GM21529 (cell line): Measurements from ENCODE around the gene ATG2A.
A peak's percentile ranks its signal among the peaks of the same experiment; 100 is the strongest.
"Not testable (repeated sequence)": the region's sequence is repeated elsewhere in the genome, so short reads cannot be mapped to it uniquely, and the experiment has no call there.

Source experiments
- ATAC-seq: cut with Tn5 transposase; IDR thresholded peaks from one replicate; pipeline ENCODE4 v1.9.1; 2021; ENCODE audit not compliant: unreplicated experiment

Gene ATG2A

GRCh38 chr11:64857485-64857884 lies 59.5 kb downstream of the ATG2A start:
- ATAC-seq = no peak

DNA sequence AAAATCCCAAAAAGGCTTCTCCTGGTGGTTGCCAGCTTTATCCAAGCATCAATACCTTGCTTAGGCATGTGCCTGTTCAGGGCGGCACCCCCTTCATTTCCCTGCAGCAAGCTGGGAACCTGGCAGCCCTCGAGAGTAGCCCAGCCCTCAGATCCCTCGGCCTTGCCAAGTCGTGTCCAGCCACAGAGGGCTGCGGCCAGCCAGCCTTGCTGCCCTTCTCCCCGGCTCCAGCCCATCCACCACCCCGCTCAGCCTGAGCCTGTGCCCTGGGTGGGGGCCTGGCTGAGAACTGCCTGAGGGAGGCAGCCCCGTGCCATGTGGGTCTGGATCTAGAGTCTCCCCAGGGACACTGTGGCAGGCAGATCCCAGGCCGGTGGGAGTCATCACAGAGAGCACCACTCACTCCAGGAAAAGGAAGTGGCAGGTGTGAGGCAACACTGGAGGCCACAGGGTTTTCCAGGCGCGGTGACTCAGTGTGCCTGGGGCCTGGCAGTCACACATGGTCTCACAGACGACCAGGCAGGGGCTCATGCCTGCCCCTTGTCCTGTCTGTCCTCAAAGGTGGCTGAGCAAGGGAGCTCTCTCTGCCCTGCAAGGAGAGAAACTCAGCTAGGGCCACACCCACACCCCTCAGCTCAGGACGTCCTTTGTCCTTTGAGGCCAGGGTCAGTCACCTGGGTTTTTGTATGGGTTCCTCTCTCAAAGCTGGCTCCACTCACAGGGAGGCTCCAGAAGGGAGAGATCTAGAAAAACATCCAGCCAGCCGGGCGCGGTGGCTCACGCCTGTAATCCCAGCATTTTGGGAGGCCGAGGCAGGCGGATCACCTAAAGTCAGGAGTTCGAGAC lies 60.4 kb downstream of the ATG2A start:
- ATAC-seq = no peak

GRCh38 chr11:64855596-64856304 lies 61.3 kb downstream of the ATG2A start:
- no peak for ATAC-seq

GRCh38 chr11:64854534-64855502 lies 62.2 kb downstream of the ATG2A start:
- ATAC-seq = no peak

- no peak for ATAC-seq
Measured at GRCh38 chr11:64854157-64854533, 62.9 kb downstream of the ATG2A start.

DNA sequence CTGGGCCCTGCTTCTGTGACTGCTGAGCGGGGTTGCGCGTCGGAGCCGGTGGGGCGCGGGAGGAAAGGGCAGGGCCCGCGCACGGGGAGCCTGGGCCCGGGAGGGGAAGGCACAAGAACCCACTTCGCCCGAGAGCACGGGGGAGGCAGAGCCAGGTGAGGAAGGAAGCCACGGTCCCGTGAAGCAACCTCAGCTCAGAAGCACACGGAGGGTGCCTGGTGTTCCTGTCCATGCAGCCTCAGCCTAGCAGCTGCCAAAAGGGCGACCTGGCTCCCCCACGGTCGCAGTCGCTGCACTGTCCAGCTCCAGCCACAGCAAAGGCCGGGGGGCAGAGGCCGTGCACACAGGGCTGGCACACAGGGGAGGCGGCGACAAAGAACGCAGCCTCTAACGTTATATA lies 63.3 kb downstream of the ATG2A start:
- no peak for ATAC-seq

DNA sequence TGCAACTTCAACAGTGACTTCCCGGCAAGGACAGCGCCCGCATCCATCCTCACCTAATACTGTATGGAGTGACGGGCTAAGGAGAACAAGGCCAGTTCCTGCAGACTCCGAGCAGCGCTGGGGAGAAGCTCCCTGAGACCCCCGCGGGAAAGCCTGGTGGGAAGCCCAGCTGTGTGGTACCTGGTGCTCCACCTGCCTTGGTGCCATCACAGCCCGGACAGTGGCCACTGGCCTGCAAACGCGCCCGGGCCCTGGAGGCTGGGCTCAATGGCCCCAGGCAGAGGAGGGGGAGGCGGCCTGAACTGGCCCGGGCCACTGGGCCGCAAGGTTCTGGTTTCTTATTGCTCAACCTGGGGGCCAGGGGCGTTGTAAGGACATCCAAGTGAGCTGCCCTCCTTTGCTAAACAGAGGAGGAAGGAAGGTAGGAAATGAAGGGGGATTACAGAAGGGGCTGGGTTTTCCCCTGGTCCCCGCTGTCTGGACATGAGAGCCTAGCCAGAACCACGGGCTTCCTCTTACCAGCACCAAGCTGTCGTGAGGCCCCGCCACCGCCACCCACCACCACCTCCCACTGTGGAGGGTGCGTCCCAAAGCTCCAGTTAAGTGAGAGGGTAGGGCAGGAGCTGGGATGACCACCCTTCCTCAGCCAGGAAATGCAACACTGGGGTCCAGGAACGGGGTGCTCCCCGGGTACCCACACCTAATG lies 64.1 kb downstream of the ATG2A start:
- ATAC-seq = no peak

DNA sequence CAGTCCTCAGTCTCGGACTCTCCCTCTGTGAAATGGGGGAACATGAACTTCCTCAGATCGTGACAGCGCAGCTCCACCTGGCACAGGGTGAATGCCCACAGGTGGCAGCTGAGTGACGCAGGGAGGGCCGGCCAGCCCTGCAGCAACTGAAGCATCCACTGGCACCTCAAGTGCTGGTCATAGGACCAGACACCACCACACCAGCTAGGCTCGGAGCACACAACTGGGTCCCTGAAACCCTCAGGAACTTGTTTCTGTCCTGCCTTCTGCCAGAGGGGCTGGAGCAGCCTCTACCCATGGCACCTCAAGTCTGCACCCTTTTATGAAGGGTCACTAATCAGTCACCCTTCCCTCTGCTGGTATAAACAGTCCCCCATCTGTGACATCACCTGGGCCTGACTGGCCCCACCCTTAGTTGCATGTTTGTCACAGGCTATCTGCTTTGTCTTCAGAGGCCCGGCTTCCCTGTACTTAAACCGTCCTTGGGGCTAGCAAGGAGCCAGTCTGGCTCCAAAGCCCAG lies 65.1 kb downstream of the ATG2A start:
- no peak for ATAC-seq

- peak; percentile 68 for ATAC-seq
Measured at GRCh38 chr11:64850979-64851567, 65.9 kb downstream of the ATG2A start.

DNA sequence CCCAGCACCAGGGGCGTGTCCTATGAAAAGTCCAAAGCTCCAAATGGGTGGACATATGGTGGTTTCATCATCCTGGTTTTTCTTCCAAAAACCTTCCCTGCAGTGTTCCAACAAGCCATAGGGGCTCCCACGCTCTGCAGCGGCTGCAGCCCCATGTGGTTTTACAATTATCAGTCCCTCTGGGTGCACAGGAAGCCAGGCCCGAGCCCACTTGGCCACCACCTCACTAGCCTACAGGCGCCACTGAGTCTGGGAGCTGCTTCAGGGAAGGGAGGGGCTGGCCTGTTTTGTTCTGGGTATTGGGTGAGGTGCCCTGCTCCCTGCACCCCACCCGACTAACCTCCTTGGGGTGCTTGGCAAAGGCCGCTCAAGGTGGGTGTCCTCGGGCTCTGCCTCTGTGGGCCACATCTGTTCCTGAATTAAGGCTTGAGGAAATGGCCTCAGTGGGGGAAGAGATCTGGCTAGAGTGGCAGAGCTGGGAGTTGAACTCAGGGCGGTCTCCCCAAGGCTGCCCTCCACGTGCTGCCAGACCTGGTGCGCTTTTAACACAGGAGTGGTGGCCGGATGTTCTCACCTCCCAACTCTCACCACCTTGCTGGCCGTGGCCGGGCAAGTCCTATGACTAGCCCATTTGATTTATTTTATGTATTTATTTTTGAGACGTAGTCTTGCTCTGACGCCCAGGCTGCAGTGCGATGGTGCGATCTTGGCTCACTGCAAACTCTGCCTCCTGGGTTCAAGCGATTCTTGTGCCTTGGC lies 67.2 kb downstream of the ATG2A start:
- no peak for ATAC-seq

- no peak for ATAC-seq
Measured at GRCh38 chr11:64848826-64849597, 68.0 kb downstream of the ATG2A start.

- ATAC-seq = no peak
Measured at GRCh38 chr11:64848214-64848825, 68.7 kb downstream of the ATG2A start.

DNA sequence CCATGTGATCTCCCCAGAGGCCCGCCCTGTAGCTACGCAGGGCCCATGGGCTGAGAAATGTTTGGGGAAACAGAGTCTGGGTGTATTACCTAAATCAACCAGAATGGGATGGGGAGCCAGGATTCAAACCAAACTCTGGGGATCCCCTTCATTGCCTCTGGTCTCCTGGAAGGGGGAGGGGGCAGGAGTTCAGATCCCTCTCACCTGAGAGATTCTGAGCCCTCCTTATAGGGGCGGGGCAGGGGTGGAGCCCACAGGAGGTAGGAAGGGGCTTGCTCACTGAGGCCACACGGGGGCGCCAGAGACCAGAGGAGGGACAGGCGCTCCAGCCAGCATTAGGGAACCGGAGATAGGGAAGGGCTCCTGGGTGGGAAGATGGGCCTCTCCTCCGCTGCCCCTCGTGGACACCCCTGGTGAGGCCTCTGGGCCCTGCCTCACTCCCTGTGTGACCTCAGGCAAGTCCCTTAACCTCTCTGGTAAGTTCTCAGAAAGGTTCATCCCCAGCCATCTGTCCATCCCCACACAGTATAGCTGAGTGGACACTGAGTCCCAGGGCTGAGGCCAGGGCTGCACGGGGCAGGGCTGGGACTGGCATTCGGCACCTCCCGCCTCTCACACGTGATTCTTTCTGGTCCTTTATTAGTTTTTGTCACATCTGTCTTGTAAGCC lies 69.9 kb downstream of the ATG2A start:
- ATAC-seq = no peak

DNA sequence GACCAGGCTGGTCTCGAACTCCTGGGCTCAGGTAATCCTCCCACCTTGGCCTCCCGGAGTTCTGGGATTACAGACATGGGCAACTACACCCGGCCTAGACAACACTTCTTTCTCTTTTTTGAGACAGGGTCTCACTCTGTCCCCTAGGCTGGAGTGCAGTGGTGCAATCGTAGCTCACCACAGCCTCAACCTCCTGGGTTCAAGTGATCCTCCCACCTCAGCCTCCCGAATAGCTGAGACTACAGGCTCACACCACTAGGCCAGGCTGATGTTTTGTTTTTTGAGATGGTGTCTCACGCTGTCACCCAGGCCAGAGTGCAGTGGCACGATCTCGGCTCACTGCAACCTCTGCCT lies 71.3 kb downstream of the ATG2A start:
- not testable (repeated sequence) for ATAC-seq

DNA sequence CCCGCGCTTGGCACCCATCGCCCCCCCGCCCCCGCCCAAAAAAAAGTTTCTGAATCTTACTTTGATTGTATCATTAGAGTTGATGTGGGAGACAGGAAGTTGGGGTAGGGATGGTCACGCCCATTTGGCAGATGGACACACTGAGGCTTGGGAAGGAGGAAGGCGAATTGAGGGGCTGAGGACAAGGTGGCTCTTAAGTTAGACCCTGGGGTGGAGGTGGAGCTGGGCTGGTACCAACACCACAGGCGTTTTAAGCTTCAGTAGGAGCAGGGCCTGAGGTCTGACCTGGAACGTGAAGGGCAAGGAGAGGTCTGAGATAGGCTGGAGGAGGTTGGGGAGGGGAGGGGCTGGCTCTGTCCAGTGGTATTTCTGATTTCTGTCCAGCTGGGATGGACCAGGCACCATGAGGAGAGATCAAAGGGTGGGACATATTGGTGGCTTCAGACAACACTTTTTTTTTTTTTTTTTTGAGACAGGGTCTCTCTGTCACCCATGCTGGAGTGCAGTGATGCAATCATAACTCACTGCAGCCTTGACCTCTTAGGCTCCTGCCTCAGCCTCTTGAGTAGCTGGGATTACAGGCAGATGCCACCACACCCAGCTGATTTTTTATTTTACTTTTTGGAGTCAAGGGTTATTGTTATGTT lies 71.8 kb downstream of the ATG2A start:
- no peak for ATAC-seq
